Measurements from ENCODE around the gene ATAT1.

- TF ChIP-seq CTCF (conservative IDR thresholded peaks at IDR 0.05; ENCODE audit: low read length) (peak; percentile 34), EZH2phosphoT487 (IDR thresholded peaks at IDR 0.05; ENCODE audit: borderline replicate concordance, low read depth, low read length) (no peak)
Measured at GRCh38 chr6:30670760-30671527, 44.3 kb downstream of the ATAT1 start.

Measured in OCI-LY7 (cell line).